ENCODE data around the gene CNTN4. TPM values are rescaled to one million over a fixed set of nuclear protein-coding genes. Genes with fewer than 3 reads are reported as not detected.

The CNTN4 gene
- polyA plus RNA-seq, 1 donor (not counting 4 experiments of a cell fraction or from before 2014, with no cell fraction given): not detected

DNA sequence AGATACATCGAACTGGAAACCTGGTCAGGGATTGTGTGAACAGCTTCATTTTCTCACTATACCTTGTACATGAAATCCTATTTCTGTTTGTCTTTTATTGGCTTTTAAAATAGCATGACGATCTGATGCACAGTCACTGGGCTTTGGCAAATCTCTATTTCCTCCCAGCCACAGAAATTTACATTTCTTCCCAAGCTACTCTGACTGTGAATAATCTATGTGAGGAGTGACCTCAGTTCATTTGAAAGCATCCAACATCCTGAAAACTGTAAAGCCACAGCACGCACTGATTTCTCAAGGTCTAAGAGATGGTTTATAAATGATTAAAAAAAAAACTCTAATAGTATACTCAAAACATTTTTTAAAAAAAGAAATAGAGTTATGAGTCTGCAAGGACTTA, 561.2 kb downstream of the CNTN4 start:
- Histone ChIP-seq H2AFZ (ENCODE audit: control insufficient read depth, low read length) (no peak overlapping the region), H3K9me3 (ENCODE audit: control insufficient read depth, low read depth, low read length) (no peaks in the 10 kb centered on the region), H3K79me2 (ENCODE audit: control insufficient read depth, insufficient read depth, low read length) (no peaks in the 10 kb centered on the region), H3K9me1 (ENCODE audit: control insufficient read depth, extremely low read depth, insufficient read depth, low read length) (no peaks in the 10 kb centered on the region), H3K36me3 (ENCODE audit: control insufficient read depth in 2 of 2, extremely low read depth in 1 of 2, insufficient read depth in 2 of 2, low read length in 2 of 2) (no peaks in the 10 kb centered on the region), H3K27me3 (ENCODE audit: control insufficient read depth, extremely low read depth, insufficient read depth, low read length) (no peaks in the 10 kb centered on the region), H3K4me3 (ENCODE audit: control insufficient read depth in 2 of 3, extremely low read depth in 1 of 3, insufficient read depth in 2 of 3, low read depth in 1 of 3, low read length in 3 of 3) (no peak overlapping the region), H3K4me2 (ENCODE audit: control insufficient read depth, extremely low read depth, insufficient read depth, low read depth, low read length) (no peak overlapping the region), H3K27ac (ENCODE audit: control insufficient read depth, insufficient read depth, low read length) (no peak overlapping the region), H3K4me1 (ENCODE audit: control insufficient read depth, extremely low read depth, insufficient read depth, low read length) (no peaks in the 10 kb centered on the region), H4K20me1 (ENCODE audit: control insufficient read depth, extremely low read depth, insufficient read depth, low read length) (no peaks in the 10 kb centered on the region), H3K9ac (ENCODE audit: control insufficient read depth, extremely low read depth, insufficient read depth, low read length) (no peak overlapping the region)
- TF ChIP-seq EZH2 (IDR thresholded peaks at IDR 0.05; ENCODE audit: low read length): no peak
- TF ChIP-seq, protein P1, sequence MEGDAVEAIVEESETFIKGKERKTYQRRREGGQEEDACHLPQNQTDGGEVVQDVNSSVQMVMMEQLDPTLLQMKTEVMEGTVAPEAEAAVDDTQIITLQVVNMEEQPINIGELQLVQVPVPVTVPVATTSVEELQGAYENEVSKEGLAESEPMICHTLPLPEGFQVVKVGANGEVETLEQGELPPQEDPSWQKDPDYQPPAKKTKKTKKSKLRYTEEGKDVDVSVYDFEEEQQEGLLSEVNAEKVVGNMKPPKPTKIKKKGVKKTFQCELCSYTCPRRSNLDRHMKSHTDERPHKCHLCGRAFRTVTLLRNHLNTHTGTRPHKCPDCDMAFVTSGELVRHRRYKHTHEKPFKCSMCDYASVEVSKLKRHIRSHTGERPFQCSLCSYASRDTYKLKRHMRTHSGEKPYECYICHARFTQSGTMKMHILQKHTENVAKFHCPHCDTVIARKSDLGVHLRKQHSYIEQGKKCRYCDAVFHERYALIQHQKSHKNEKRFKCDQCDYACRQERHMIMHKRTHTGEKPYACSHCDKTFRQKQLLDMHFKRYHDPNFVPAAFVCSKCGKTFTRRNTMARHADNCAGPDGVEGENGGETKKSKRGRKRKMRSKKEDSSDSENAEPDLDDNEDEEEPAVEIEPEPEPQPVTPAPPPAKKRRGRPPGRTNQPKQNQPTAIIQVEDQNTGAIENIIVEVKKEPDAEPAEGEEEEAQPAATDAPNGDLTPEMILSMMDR (optimal IDR thresholded peaks at IDR 0.05 in 1 of 3, IDR thresholded peaks at IDR 0.05 in 1 of 3, conservative IDR thresholded peaks at IDR 0.05 in 1 of 3; ENCODE audit: extremely low read depth in 1 of 3, insufficient read depth in 2 of 3, low read length in 3 of 3): no peak
- FAIRE-seq (no peak), DNase-seq (ENCODE audit: low read depth, low spot score) (no peak)
- dilution Hi-C loops (cut with MboI; ENCODE audit: extremely low pct_ligation_motif_present, low sequenced_read_pairs): no loop called here

DNA sequence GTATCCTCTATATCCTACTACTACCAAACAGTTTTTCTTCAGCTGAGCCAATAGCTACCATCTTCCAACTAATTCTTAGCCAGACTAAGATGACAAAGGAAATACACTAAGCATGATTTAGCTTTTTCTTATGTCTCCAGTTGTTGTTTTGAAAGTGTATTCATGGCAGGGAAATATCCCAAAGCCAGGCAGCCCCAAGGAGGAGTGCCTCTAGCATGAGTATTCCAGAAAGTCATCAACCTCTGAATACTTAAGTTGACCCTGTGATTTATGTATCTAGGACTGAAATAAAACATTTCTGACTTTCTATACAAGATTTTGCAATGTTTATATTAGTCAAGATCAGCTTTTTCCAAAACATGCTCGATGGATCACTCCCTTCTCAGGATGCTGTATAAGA, 562.4 kb downstream of the CNTN4 start:
- no peaks in the 10 kb centered on the region for H3K36me3 ChIP-seq (ENCODE audit: control insufficient read depth in 2 of 2, extremely low read depth in 1 of 2, insufficient read depth in 2 of 2, low read length in 2 of 2)
- TF ChIP-seq EZH2 (IDR thresholded peaks at IDR 0.05; ENCODE audit: low read length): no peak
- TF ChIP-seq, protein P1 (optimal IDR thresholded peaks at IDR 0.05 in 1 of 3, IDR thresholded peaks at IDR 0.05 in 1 of 3, conservative IDR thresholded peaks at IDR 0.05 in 1 of 3; ENCODE audit: extremely low read depth in 1 of 3, insufficient read depth in 2 of 3, low read length in 3 of 3): no peak
- H3K79me2 ChIP-seq (ENCODE audit: control insufficient read depth, insufficient read depth, low read length): no peaks in the 10 kb centered on the region
- no peak overlapping the region for H3K4me2 ChIP-seq (ENCODE audit: control insufficient read depth, extremely low read depth, insufficient read depth, low read depth, low read length)
- no peak for DNase-seq (ENCODE audit: low read depth, low spot score)
- dilution Hi-C loops (cut with MboI; ENCODE audit: extremely low pct_ligation_motif_present, low sequenced_read_pairs): no loop called here
- H3K9me3 ChIP-seq (ENCODE audit: control insufficient read depth, low read depth, low read length): no peaks in the 10 kb centered on the region
- H3K4me3 ChIP-seq (ENCODE audit: control insufficient read depth in 2 of 3, extremely low read depth in 1 of 3, insufficient read depth in 2 of 3, low read depth in 1 of 3, low read length in 3 of 3): no peak overlapping the region
- H3K27ac ChIP-seq (ENCODE audit: control insufficient read depth, insufficient read depth, low read length): no peak overlapping the region
- no peak for FAIRE-seq
- no peaks in the 10 kb centered on the region for H3K27me3 ChIP-seq (ENCODE audit: control insufficient read depth, extremely low read depth, insufficient read depth, low read length)
- H3K4me1 ChIP-seq (ENCODE audit: control insufficient read depth, extremely low read depth, insufficient read depth, low read length): no peaks in the 10 kb centered on the region
- no peaks in the 10 kb centered on the region for H3K9me1 ChIP-seq (ENCODE audit: control insufficient read depth, extremely low read depth, insufficient read depth, low read length)
- no peak overlapping the region for H3K9ac ChIP-seq (ENCODE audit: control insufficient read depth, extremely low read depth, insufficient read depth, low read length)
- no peaks in the 10 kb centered on the region for H4K20me1 ChIP-seq (ENCODE audit: control insufficient read depth, extremely low read depth, insufficient read depth, low read length)
- no peak overlapping the region for H2AFZ ChIP-seq (ENCODE audit: control insufficient read depth, low read length)

All from keratinocyte (primary cell).